ENCODE measurements around the gene KIAA1549. TPM values are rescaled to one million over a fixed set of nuclear protein-coding genes. Genes with fewer than 3 reads are reported as not detected.
A peak's percentile ranks its signal among the peaks of the same experiment; 100 is the strongest.

The KIAA1549 gene
- total and polyA plus RNA-seq, 9 of the 15 experiments (the other 6 are each of a cell fraction or from before 2014, with no cell fraction given) = 0.01 to 0.29 (median 0.07) TPM

GRCh38 chr7:138875794-138876193, 105.4 kb downstream of the KIAA1549 start (continued):
- TF ChIP-seq SAFB2 (IDR thresholded peaks at IDR 0.05; ENCODE audit: borderline replicate concordance, low read depth, low read length, severe bottlenecking) (no peak), USF2 (CRISPR knock-in tag; IDR thresholded peaks at IDR 0.05) (no peak), BMI1 (IDR thresholded peaks at IDR 0.05; ENCODE audit: low read length) (no peak), GTF2A2 (tag; IDR thresholded peaks at IDR 0.05) (no peak), ZNF174 (CRISPR knock-in tag; IDR thresholded peaks at IDR 0.05) (no peak), FOXP1 (CRISPR knock-in tag; IDR thresholded peaks at IDR 0.05) (no peak), ZNF408 (CRISPR knock-in tag; IDR thresholded peaks at IDR 0.05; ENCODE audit: low read depth) (no peak), CBX8 (IDR thresholded peaks at IDR 0.05; ENCODE audit: borderline replicate concordance, extremely low read depth, low read depth, low read length, poor library complexity, severe bottlenecking) (no peak), ATF7 (IDR thresholded peaks at IDR 0.05) (no peak), ZNF444 (CRISPR knock-in tag; IDR thresholded peaks at IDR 0.05) (no peak), MEIS2 (IDR thresholded peaks at IDR 0.05; ENCODE audit: partially characterized antibody) (peak; percentile 33), BCL6 (CRISPR knock-in tag; IDR thresholded peaks at IDR 0.05) (no peak), ZNF79 (CRISPR knock-in tag; IDR thresholded peaks at IDR 0.05; ENCODE audit: low read depth) (no peak), ETS1 (conservative IDR thresholded peaks at IDR 0.05; ENCODE audit: control insufficient read depth, low read depth, low read length) (no peak), TEAD4 (IDR thresholded peaks at IDR 0.05; ENCODE audit: low read length) (peak; percentile 37; the same call in 1 of the 2 replicates), TEAD4 (CRISPR knock-in tag; IDR thresholded peaks at IDR 0.05; ENCODE audit: borderline replicate concordance) (no peak), ZKSCAN3 (CRISPR knock-in tag; IDR thresholded peaks at IDR 0.05) (no peak), ZNF133 (CRISPR knock-in tag; IDR thresholded peaks at IDR 0.05) (no peak), HNRNPK (IDR thresholded peaks at IDR 0.05; ENCODE audit: low read depth, low read length, poor library complexity, severe bottlenecking) (no peak), EWSR1 (IDR thresholded peaks at IDR 0.05; ENCODE audit: borderline replicate concordance, low read depth, partially characterized antibody) (no peak), ZNF347 (CRISPR knock-in tag; IDR thresholded peaks at IDR 0.05; ENCODE audit: low read depth) (no peak), MTA1 (IDR thresholded peaks at IDR 0.05; ENCODE audit: borderline replicate concordance) (peak; percentile 20; the same call in 1 of the 2 replicates)
- TF ChIP-seq, protein P1, sequence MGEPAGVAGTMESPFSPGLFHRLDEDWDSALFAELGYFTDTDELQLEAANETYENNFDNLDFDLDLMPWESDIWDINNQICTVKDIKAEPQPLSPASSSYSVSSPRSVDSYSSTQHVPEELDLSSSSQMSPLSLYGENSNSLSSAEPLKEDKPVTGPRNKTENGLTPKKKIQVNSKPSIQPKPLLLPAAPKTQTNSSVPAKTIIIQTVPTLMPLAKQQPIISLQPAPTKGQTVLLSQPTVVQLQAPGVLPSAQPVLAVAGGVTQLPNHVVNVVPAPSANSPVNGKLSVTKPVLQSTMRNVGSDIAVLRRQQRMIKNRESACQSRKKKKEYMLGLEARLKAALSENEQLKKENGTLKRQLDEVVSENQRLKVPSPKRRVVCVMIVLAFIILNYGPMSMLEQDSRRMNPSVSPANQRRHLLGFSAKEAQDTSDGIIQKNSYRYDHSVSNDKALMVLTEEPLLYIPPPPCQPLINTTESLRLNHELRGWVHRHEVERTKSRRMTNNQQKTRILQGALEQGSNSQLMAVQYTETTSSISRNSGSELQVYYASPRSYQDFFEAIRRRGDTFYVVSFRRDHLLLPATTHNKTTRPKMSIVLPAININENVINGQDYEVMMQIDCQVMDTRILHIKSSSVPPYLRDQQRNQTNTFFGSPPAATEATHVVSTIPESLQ (CRISPR knock-in tag; IDR thresholded peaks at IDR 0.05) = no peak
- TF ChIP-seq, protein P2, sequence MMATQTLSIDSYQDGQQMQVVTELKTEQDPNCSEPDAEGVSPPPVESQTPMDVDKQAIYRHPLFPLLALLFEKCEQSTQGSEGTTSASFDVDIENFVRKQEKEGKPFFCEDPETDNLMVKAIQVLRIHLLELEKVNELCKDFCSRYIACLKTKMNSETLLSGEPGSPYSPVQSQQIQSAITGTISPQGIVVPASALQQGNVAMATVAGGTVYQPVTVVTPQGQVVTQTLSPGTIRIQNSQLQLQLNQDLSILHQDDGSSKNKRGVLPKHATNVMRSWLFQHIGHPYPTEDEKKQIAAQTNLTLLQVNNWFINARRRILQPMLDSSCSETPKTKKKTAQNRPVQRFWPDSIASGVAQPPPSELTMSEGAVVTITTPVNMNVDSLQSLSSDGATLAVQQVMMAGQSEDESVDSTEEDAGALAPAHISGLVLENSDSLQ (IDR thresholded peaks at IDR 0.05) = no peak
